Measurements from ENCODE around the gene PTMS.

DNA sequence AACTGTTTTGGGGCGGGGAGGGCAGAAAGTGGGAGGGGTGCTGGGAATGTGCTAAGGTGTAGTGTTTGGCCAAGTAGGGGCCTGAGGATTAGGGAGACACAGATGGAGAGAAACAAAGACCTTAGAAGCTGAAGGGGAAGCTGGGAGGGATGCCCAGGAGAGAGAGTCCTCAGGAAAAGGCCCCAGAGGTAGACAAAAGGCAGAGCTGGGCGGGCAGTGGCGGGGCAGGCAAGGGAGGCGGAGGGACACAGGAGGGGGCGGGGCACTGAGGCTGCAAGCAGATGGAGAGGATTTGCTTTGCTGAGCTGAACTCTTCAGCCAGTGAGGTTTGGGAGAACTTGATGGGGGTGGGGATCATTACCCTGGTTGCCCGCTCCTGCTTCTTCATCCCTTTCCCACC is 2.8 kb downstream of the PTMS start:
- TF ChIP-seq, protein P1, sequence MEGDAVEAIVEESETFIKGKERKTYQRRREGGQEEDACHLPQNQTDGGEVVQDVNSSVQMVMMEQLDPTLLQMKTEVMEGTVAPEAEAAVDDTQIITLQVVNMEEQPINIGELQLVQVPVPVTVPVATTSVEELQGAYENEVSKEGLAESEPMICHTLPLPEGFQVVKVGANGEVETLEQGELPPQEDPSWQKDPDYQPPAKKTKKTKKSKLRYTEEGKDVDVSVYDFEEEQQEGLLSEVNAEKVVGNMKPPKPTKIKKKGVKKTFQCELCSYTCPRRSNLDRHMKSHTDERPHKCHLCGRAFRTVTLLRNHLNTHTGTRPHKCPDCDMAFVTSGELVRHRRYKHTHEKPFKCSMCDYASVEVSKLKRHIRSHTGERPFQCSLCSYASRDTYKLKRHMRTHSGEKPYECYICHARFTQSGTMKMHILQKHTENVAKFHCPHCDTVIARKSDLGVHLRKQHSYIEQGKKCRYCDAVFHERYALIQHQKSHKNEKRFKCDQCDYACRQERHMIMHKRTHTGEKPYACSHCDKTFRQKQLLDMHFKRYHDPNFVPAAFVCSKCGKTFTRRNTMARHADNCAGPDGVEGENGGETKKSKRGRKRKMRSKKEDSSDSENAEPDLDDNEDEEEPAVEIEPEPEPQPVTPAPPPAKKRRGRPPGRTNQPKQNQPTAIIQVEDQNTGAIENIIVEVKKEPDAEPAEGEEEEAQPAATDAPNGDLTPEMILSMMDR (IDR thresholded peaks at IDR 0.05), result no peak
- TF ChIP-seq POLR2A (IDR thresholded peaks at IDR 0.05), result no peak
